Endothelial cell of umbilical vein (primary cell): ENCODE results near the gene HS3ST3A1. TPM values are rescaled to one million over a fixed set of nuclear protein-coding genes. Genes with fewer than 3 reads are reported as not detected.
"Not testable (repeated sequence)": the region's sequence is repeated elsewhere in the genome, so short reads cannot be mapped to it uniquely, and the experiment has no call there.

ENCODE experiments used
- BruUV-seq: library from RNA; stranded (reverse); fragments of 400-500 nt; replicated peaks from 2 replicates; lab custom pipeline; 2021; lab: Mats Ljungman, UMichigan
- CTCF ChIA-PET: fragments of 300-600, 350-600 bp; sonication (Branson Sonifier 250); formaldehyde crosslinking; loops from one replicate; lab custom pipeline; 2021; ENCODE audit warnings: antibody characterized with exemption, inconsistent platforms; lab: Charles Lee
- POLR2A ChIA-PET: fragments of 300-600, 350-600 bp; sonication (Branson Sonifier 250); formaldehyde crosslinking; loops from one replicate; lab custom pipeline; 2021; ENCODE audit warnings: antibody characterized with exemption, inconsistent platforms; lab: Charles Lee
- DNase-seq: peaks from one replicate; pipeline ENCODE4 v3.0.0-alpha.2; 2011; ENCODE audit warnings: low read depth, low spot score
- FAIRE-seq: peaks from 2 replicates; lab custom pipeline; 2011; peaks lifted over from hg19 to GRCh38; lab: Jason Lieb, UNC
- H2AFZ ChIP-seq: 2 replicates; pipeline ENCODE4 v1.6.0; 2012; ENCODE audit warnings: low read depth, low read length, control low read depth, inconsistent platforms
- H3K27ac ChIP-seq: 2 replicates; pipeline ENCODE4 v1.5.1; 2011; ENCODE audit warnings: low read depth, mild to moderate bottlenecking, control low read depth, low read length, moderate library complexity; ENCODE audit not compliant: insufficient read depth
- H3K27me3 ChIP-seq, 2 experiments: 2 replicates each; pipeline versions ENCODE4 v1.6.0 to v1.6.1; 2011; ENCODE audit warnings: low read length in 2 of 2, mixed read lengths in 1 of 2; ENCODE audit not compliant: control insufficient read depth in 2 of 2, insufficient read depth in 2 of 2
- H3K36me3 ChIP-seq, 2 experiments: 2 replicates in 1 of 2; 3 replicates in 1 of 2; pipeline ENCODE4 v1.5.1; 2011; ENCODE audit warnings: low read length in 2 of 2, mild to moderate bottlenecking in 1 of 2, moderate library complexity in 1 of 2; ENCODE audit not compliant: control insufficient read depth in 2 of 2, insufficient read depth in 2 of 2; ENCODE audit errors: extremely low read depth in 1 of 2
- H3K4me1 ChIP-seq: 3 replicates; pipeline ENCODE4 v1.5.1; 2011; ENCODE audit warnings: mild to moderate bottlenecking, low read length; ENCODE audit not compliant: control insufficient read depth, insufficient read depth; ENCODE audit errors: extremely low read depth
- H3K4me2 ChIP-seq: 2 replicates; pipeline ENCODE4 v1.6.1; 2011; ENCODE audit warnings: low read length, control low read depth, mixed read lengths; ENCODE audit not compliant: insufficient read depth
- H3K4me3 ChIP-seq, 3 experiments: fragments of 200-600 bp in 1 of 3; sonication (generic), shearing (Covaris generic) in 1 of 3; replicated peaks in 1 of 3; 2 replicates each; pipeline ENCODE4 v1.5.1; 2011 to 2016; ENCODE audit warnings: control low read depth in 3 of 3, low read length in 3 of 3, mild to moderate bottlenecking in 2 of 3, inconsistent platforms in 1 of 3, low read depth in 1 of 3, moderate library complexity in 1 of 3; ENCODE audit not compliant: insufficient read depth in 1 of 3
- H3K79me2 ChIP-seq: 2 replicates; pipeline ENCODE4 v1.6.0; 2012; ENCODE audit warnings: low read length, inconsistent platforms; ENCODE audit not compliant: control insufficient read depth, insufficient read depth
- H3K9ac ChIP-seq: replicated peaks from 2 replicates; pipeline ENCODE3; 2011; ENCODE audit warnings: low read length, control low read depth; ENCODE audit not compliant: insufficient read depth; ENCODE audit errors: extremely low read depth
- H3K9me1 ChIP-seq: replicated peaks from 3 replicates; pipeline ENCODE4 v1.6.0; 2011; ENCODE audit warnings: mild to moderate bottlenecking, low read length; ENCODE audit not compliant: control insufficient read depth, insufficient read depth; ENCODE audit errors: extremely low read depth
- H3K9me3 ChIP-seq: replicated peaks from 2 replicates; pipeline ENCODE4 v1.5.1; 2012; ENCODE audit warnings: low read length, inconsistent platforms; ENCODE audit not compliant: control insufficient read depth, insufficient read depth
- H4K20me1 ChIP-seq: replicated peaks from 2 replicates; pipeline ENCODE3; 2011; ENCODE audit warnings: mild to moderate bottlenecking, low read length; ENCODE audit not compliant: control insufficient read depth, insufficient read depth; ENCODE audit errors: extremely low read depth
- EZH2 ChIP-seq: IDR thresholded peaks from 2 replicates; pipeline ENCODE4 v1.6.1; 2012; ENCODE audit warnings: borderline replicate concordance, low read depth, mild to moderate bottlenecking, moderate library complexity, low read length, inconsistent platforms; ENCODE audit not compliant: severe bottlenecking
- FOS ChIP-seq: IDR thresholded peaks from 2 replicates; pipeline ENCODE4 v1.6.1; 2011; ENCODE audit warnings: mild to moderate bottlenecking, low read length, moderate library complexity, borderline replicate concordance; ENCODE audit not compliant: insufficient read depth
- GATA2 ChIP-seq: IDR thresholded peaks from 2 replicates; pipeline ENCODE4 v1.7.0; 2011; ENCODE audit warnings: low read depth, mild to moderate bottlenecking, moderate library complexity, mixed read lengths, low read length; ENCODE audit not compliant: insufficient read length, insufficient read depth
- JUN ChIP-seq: IDR thresholded peaks from 2 replicates; pipeline ENCODE4 v1.6.1; 2011; ENCODE audit warnings: borderline replicate concordance, low read depth; ENCODE audit not compliant: insufficient read length, insufficient read depth
- MYC ChIP-seq: IDR thresholded peaks from one replicate; pipeline ENCODE4 v1.6.1; 2011; ENCODE audit warnings: mild to moderate bottlenecking, low read depth, low read length
- POLR2A ChIP-seq: IDR thresholded peaks from 2 replicates; pipeline ENCODE4 v1.6.1; 2012; ENCODE audit warnings: low read depth, mild to moderate bottlenecking, control low read depth, low read length
- POLR2AphosphoS5 ChIP-seq: IDR thresholded peaks from 2 replicates; pipeline ENCODE4 v1.6.1; 2012; ENCODE audit warnings: low read depth, mild to moderate bottlenecking, control low read depth, low read length, moderate library complexity; ENCODE audit not compliant: insufficient read depth
- dilution Hi-C: fragments of 300-500 bp; cut with MboI; formaldehyde crosslinking; loops from one replicate; pipeline ENCODE4 v1.15.0; 2019; ENCODE audit warnings: low sequenced_read_pairs; ENCODE audit not compliant: extremely low pct_ligation_motif_present
- intact Hi-C: fragments of 100-400 bp; cut with micrococcal nuclease; formaldehyde crosslinking; loops from one replicate; pipeline ENCODE4 v1.10.0; 2022
- polyA plus RNA-seq, 4 experiments: library from polyadenylated mRNA; depleted of rRNA in 3 of 4; stranded (reverse) in 3 of 4; unstranded in 1 of 4; fragments of >200 nt; gene quantifications; 2 replicates each; pipeline versions ENCODE4 v1.2.1 to v1.2.3, GENCODE V29; 2011 to 2012; ENCODE audit warnings: missing spikeins in 1 of 4
- total RNA-seq: library from RNA; stranded (reverse); gene quantifications from 2 replicates; pipeline ENCODE4 v1.2.3, GENCODE V29; 2021
- TF ChIP-seq, protein P1 (sequence below), 2 donors: IDR thresholded peaks; 1 replicate in 1 of 2; 2 replicates in 1 of 2; pipeline ENCODE4 v1.5.1; 2011; ENCODE audit warnings: low read length in 2 of 2, mild to moderate bottlenecking in 2 of 2, moderate library complexity in 2 of 2, control low read depth in 1 of 2, inconsistent platforms in 1 of 2, low read depth in 1 of 2; ENCODE audit not compliant: insufficient read depth in 1 of 2; ENCODE audit errors: extremely low read depth in 1 of 2
- TF ChIP-seq, protein P2 (sequence below): IDR thresholded peaks from 2 replicates; pipeline ENCODE4 v1.6.1; 2011; ENCODE audit not compliant: insufficient read depth, insufficient read length

Gene HS3ST3A1
- total and polyA plus RNA-seq, 2 donors (not counting 3 experiments of a cell fraction or from before 2014, with no cell fraction given): not detected

- no peaks in the 10 kb centered on the region for H3K36me3 ChIP-seq
- intact Hi-C loops (no loop called here), dilution Hi-C loops (no loop called here)
- H3K9me3 ChIP-seq: no peaks in the 10 kb centered on the region
- no peaks in the 10 kb centered on the region for H3K79me2 ChIP-seq
- no peaks in the 10 kb centered on the region for H3K9me1 ChIP-seq
- H3K4me2 ChIP-seq: no peak overlapping the region
- TF ChIP-seq JUN: no peak
- TF ChIP-seq EZH2: no peak
- TF ChIP-seq, protein P1, sequence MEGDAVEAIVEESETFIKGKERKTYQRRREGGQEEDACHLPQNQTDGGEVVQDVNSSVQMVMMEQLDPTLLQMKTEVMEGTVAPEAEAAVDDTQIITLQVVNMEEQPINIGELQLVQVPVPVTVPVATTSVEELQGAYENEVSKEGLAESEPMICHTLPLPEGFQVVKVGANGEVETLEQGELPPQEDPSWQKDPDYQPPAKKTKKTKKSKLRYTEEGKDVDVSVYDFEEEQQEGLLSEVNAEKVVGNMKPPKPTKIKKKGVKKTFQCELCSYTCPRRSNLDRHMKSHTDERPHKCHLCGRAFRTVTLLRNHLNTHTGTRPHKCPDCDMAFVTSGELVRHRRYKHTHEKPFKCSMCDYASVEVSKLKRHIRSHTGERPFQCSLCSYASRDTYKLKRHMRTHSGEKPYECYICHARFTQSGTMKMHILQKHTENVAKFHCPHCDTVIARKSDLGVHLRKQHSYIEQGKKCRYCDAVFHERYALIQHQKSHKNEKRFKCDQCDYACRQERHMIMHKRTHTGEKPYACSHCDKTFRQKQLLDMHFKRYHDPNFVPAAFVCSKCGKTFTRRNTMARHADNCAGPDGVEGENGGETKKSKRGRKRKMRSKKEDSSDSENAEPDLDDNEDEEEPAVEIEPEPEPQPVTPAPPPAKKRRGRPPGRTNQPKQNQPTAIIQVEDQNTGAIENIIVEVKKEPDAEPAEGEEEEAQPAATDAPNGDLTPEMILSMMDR (IDR thresholded peaks at IDR 0.05; ENCODE audit: extremely low read depth in 1 of 2, insufficient read depth in 1 of 2, low read depth in 1 of 2, low read length in 2 of 2): no peak
- TF ChIP-seq POLR2AphosphoS5: no peak
- TF ChIP-seq, protein P2, sequence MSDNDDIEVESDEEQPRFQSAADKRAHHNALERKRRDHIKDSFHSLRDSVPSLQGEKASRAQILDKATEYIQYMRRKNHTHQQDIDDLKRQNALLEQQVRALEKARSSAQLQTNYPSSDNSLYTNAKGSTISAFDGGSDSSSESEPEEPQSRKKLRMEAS: no peak
- TF ChIP-seq MYC: no peak
- no peak for TF ChIP-seq FOS
- no peak for TF ChIP-seq GATA2
- TF ChIP-seq POLR2A: no peak
- H2AFZ ChIP-seq: no peak overlapping the region
- no TSS peak for BruUV-seq
- no peak overlapping the region for H3K27ac ChIP-seq
- H3K4me3 ChIP-seq: no peak overlapping the region
- no peak overlapping the region for H3K9ac ChIP-seq
- no peaks in the 10 kb centered on the region for H3K4me1 ChIP-seq
- POLR2A ChIA-PET: no interaction called here
- no peak for DNase-seq
- no peaks in the 10 kb centered on the region for H4K20me1 ChIP-seq
- CTCF ChIA-PET: no interaction called here
- FAIRE-seq: no peak
- no peaks in the 10 kb centered on the region for H3K27me3 ChIP-seq
These were observed 51.4 kb downstream of the HS3ST3A1 start for GRCh38 chr17:13550291-13550690.

GRCh38 chr17:13548576-13548975 lies 53.2 kb downstream of the HS3ST3A1 start:
- H3K27ac ChIP-seq, H3K9me3 ChIP-seq, H3K27me3 ChIP-seq, dilution Hi-C loops, CTCF ChIA-PET, H3K9me1 ChIP-seq, H3K4me1 ChIP-seq, H2AFZ ChIP-seq, BruUV-seq, H3K9ac ChIP-seq, intact Hi-C loops, FAIRE-seq, H3K36me3 ChIP-seq, H3K4me2 ChIP-seq, DNase-seq, H3K4me3 ChIP-seq, H3K79me2 ChIP-seq, H4K20me1 ChIP-seq, POLR2A ChIA-PET: not testable (repeated sequence)
